ENCODE data around the gene HOXD12.

Gene HOXD12

GRCh38 chr2:176066645-176067588 lies 32.7 kb upstream of the HOXD12 start:
- no peaks in the 10 kb centered on the region for H3K79me1 ChIP-seq (ENCODE audit: low read depth, low read length)
- H3K36me3 ChIP-seq (replicated peaks in 1 of 2; ENCODE audit: control insufficient read depth in 2 of 2, insufficient read depth in 2 of 2, low read length in 2 of 2) = no peaks in the 10 kb centered on the region
- H3K27me3 ChIP-seq (ENCODE audit: control insufficient read depth in 3 of 3, insufficient read depth in 3 of 3, low read depth in 1 of 3, low read length in 3 of 3) = peaks cover 16 to 69% (median 42%) of the 10 kb centered on the region in 3 experiments
- no peak overlapping the region for H3K4me3 ChIP-seq (ENCODE audit: low read length in 2 of 2)
- no peak overlapping the region for H3K18ac ChIP-seq (ENCODE audit: low read length)
- no peak overlapping the region for H2AFZ ChIP-seq (ENCODE audit: low read length)
- H2BK5ac ChIP-seq (ENCODE audit: low read length) = no peak overlapping the region
- H2BK15ac ChIP-seq (ENCODE audit: low read length) = no peak overlapping the region
- no peak overlapping the region for H2BK120ac ChIP-seq (ENCODE audit: low read depth, low read length)
- H3K4me2 ChIP-seq (ENCODE audit: insufficient read depth, low read length, poor library complexity, severe bottlenecking) = peak overlapping the region; percentile 46
- peak overlapping the region; percentile 76 for H3K23ac ChIP-seq (ENCODE audit: low read depth, low read length, poor library complexity)
- no peak overlapping the region for H3K4ac ChIP-seq (ENCODE audit: low read length)
- no peak overlapping the region for H2AK5ac ChIP-seq (ENCODE audit: low read depth, low read length)
- peaks cover 0 to 3% of the 10 kb centered on the region in 2 donors for H3K4me1 ChIP-seq (ENCODE audit: control insufficient read depth in 2 of 2, insufficient read depth in 1 of 2, low read depth in 1 of 2, low read length in 2 of 2)
- no peak overlapping the region for H3K9ac ChIP-seq (ENCODE audit: low read depth, low read length, poor library complexity)
- WGBS, 2 donors (ENCODE audit: extremely low coverage in 2 of 2, insufficient read length in 2 of 2, insufficient replicate concordance in 1 of 2) = no CpG with 5 or more reads among the region's 56 CpGs
- no peak overlapping the region for H4K91ac ChIP-seq (ENCODE audit: low read depth, low read length, poor library complexity)
- no peak overlapping the region for H3K27ac ChIP-seq (replicated peaks; ENCODE audit: low read length)
- H4K8ac ChIP-seq (ENCODE audit: low read depth, low read length) = no peak overlapping the region
- H3K14ac ChIP-seq (ENCODE audit: low read length) = no peak overlapping the region
- peaks cover 0 to 6% of the 10 kb centered on the region in 2 donors for H3K9me3 ChIP-seq (replicated peaks in 1 of 2; ENCODE audit: control insufficient read depth in 2 of 2, insufficient read depth in 1 of 2, low read depth in 1 of 2, low read length in 2 of 2)
- no peak for DNase-seq (ENCODE audit: low spot score)
- H2BK12ac ChIP-seq (ENCODE audit: low read length) = no peak overlapping the region

- Histone ChIP-seq H2BK5ac (ENCODE audit: low read length) (no peak overlapping the region), H3K4me1 (ENCODE audit: control insufficient read depth in 2 of 2, insufficient read depth in 1 of 2, low read depth in 1 of 2, low read length in 2 of 2) (peaks cover 0 to 3% of the 10 kb centered on the region in 2 donors), H4K8ac (ENCODE audit: low read depth, low read length) (no peak overlapping the region), H3K4me2 (ENCODE audit: insufficient read depth, low read length, poor library complexity, severe bottlenecking) (no peak overlapping the region), H3K9ac (ENCODE audit: low read depth, low read length, poor library complexity) (no peak overlapping the region), H3K36me3 (replicated peaks in 1 of 2; ENCODE audit: control insufficient read depth in 2 of 2, insufficient read depth in 2 of 2, low read length in 2 of 2) (no peaks in the 10 kb centered on the region), H3K27ac (replicated peaks; ENCODE audit: low read length) (no peak overlapping the region), H2BK15ac (ENCODE audit: low read length) (no peak overlapping the region), H2BK120ac (ENCODE audit: low read depth, low read length) (no peak overlapping the region), H3K9me3 (replicated peaks in 1 of 2; ENCODE audit: control insufficient read depth in 2 of 2, insufficient read depth in 1 of 2, low read depth in 1 of 2, low read length in 2 of 2) (peaks cover 0 to 9% of the 10 kb centered on the region in 2 donors), H2BK12ac (ENCODE audit: low read length) (no peak overlapping the region), H2AFZ (ENCODE audit: low read length) (no peak overlapping the region), H3K23ac (ENCODE audit: low read depth, low read length, poor library complexity) (peak overlapping the region; percentile 76), H3K14ac (ENCODE audit: low read length) (no peak overlapping the region), H3K27me3 (ENCODE audit: control insufficient read depth in 3 of 3, insufficient read depth in 3 of 3, low read depth in 1 of 3, low read length in 3 of 3) (peaks cover 23 to 77% (median 49%) of the 10 kb centered on the region in 3 experiments), H4K91ac (ENCODE audit: low read depth, low read length, poor library complexity) (no peak overlapping the region), H3K4me3 (ENCODE audit: low read length in 2 of 2) (peak overlapping the region in 1 of 2 donors; percentile 51), H3K18ac (ENCODE audit: low read length) (no peak overlapping the region), H3K79me1 (ENCODE audit: low read depth, low read length) (no peaks in the 10 kb centered on the region), H2AK5ac (ENCODE audit: low read depth, low read length) (no peak overlapping the region), H3K4ac (ENCODE audit: low read length) (no peak overlapping the region)
- DNase-seq (ENCODE audit: low spot score) = no peak
- no CpG with 5 or more reads among the region's 38 CpGs for WGBS, 2 donors (ENCODE audit: extremely low coverage in 2 of 2, insufficient read length in 2 of 2, insufficient replicate concordance in 1 of 2)
These were observed 31.8 kb upstream of the HOXD12 start for GRCh38 chr2:176067589-176068418.

- H3K9me3 ChIP-seq (replicated peaks in 1 of 2; ENCODE audit: control insufficient read depth in 2 of 2, insufficient read depth in 1 of 2, low read depth in 1 of 2, low read length in 2 of 2) = peaks cover 0 to 9% of the 10 kb centered on the region in 2 donors
- H2AFZ ChIP-seq (ENCODE audit: low read length) = no peak overlapping the region
- H3K36me3 ChIP-seq (replicated peaks in 1 of 2; ENCODE audit: control insufficient read depth in 2 of 2, insufficient read depth in 2 of 2, low read length in 2 of 2) = no peaks in the 10 kb centered on the region
- no peak overlapping the region for H2BK12ac ChIP-seq (ENCODE audit: low read length)
- no peak overlapping the region for H3K9ac ChIP-seq (ENCODE audit: low read depth, low read length, poor library complexity)
- peaks cover 29 to 84% (median 55%) of the 10 kb centered on the region in 3 experiments for H3K27me3 ChIP-seq (ENCODE audit: control insufficient read depth in 3 of 3, insufficient read depth in 3 of 3, low read depth in 1 of 3, low read length in 3 of 3)
- no peak overlapping the region for H2BK5ac ChIP-seq (ENCODE audit: low read length)
- H3K4me2 ChIP-seq (ENCODE audit: insufficient read depth, low read length, poor library complexity, severe bottlenecking) = no peak overlapping the region
- no peak overlapping the region for H3K27ac ChIP-seq (replicated peaks; ENCODE audit: low read length)
- DNase-seq (ENCODE audit: low spot score) = no peak
- no peak overlapping the region for H3K18ac ChIP-seq (ENCODE audit: low read length)
- no peak overlapping the region for H4K8ac ChIP-seq (ENCODE audit: low read depth, low read length)
- no CpG with 5 or more reads among the region's 30 CpGs for WGBS, 2 donors (ENCODE audit: extremely low coverage in 2 of 2, insufficient read length in 2 of 2, insufficient replicate concordance in 1 of 2)
- no peak overlapping the region for H3K4ac ChIP-seq (ENCODE audit: low read length)
- peak overlapping the region in 1 of 2 donors; percentile 12 for H3K4me3 ChIP-seq (ENCODE audit: low read length in 2 of 2)
- H3K79me1 ChIP-seq (ENCODE audit: low read depth, low read length) = no peaks in the 10 kb centered on the region
- no peak overlapping the region for H2BK120ac ChIP-seq (ENCODE audit: low read depth, low read length)
- H3K14ac ChIP-seq (ENCODE audit: low read length) = no peak overlapping the region
- H3K23ac ChIP-seq (ENCODE audit: low read depth, low read length, poor library complexity) = peak overlapping the region; percentile 21
- H2AK5ac ChIP-seq (ENCODE audit: low read depth, low read length) = no peak overlapping the region
- H2BK15ac ChIP-seq (ENCODE audit: low read length) = no peak overlapping the region
- H3K4me1 ChIP-seq (ENCODE audit: control insufficient read depth in 2 of 2, insufficient read depth in 1 of 2, low read depth in 1 of 2, low read length in 2 of 2) = peaks cover 0 to 3% of the 10 kb centered on the region in 2 donors
- no peak overlapping the region for H4K91ac ChIP-seq (ENCODE audit: low read depth, low read length, poor library complexity)
These were observed 31.2 kb upstream of the HOXD12 start for GRCh38 chr2:176068419-176068832.
